ENCODE results near the gene SPIRE1. TPM values are rescaled to one million over a fixed set of nuclear protein-coding genes. Genes with fewer than 3 reads are reported as not detected.
"Not testable (repeated sequence)": the region's sequence is repeated elsewhere in the genome, so short reads cannot be mapped to it uniquely, and the experiment has no call there.

The SPIRE1 gene
- total RNA-seq, 1 donor from 2014 or later: 13.7 TPM

- DNase-seq (ENCODE audit: low read depth in 2 of 2): no peak
Measured at GRCh38 chr18:12417687-12418086, 240.2 kb downstream of the SPIRE1 start.

GRCh38 chr18:12416098-12416729, 241.7 kb downstream of the SPIRE1 start:
- DNase-seq (ENCODE audit: low read depth in 2 of 2): no peak

DNA sequence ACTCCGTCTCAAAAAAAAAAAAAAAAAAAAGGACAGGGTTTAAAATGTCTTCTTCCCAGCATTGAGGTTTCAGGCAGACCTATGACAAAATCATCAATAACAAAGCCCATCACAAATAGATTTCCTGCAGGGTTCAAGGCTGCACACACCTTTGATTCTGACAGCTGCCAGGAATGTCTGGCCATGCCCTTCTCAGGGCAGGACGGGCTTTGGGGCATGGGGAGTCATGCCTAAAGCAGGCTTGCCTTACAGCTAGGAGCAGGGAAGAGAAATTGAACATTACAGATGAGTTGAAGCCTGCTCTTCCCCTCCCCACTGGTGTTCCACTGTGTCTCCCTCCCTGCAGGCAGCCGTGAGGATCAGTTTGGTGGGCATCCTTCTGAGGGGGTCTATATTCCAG, 246.5 kb downstream of the SPIRE1 start:
- DNase-seq (ENCODE audit: low read depth in 2 of 2): no peak

GRCh38 chr18:12410747-12411146, 247.2 kb downstream of the SPIRE1 start:
- not testable (repeated sequence) for DNase-seq (ENCODE audit: low read depth in 2 of 2)

- DNase-seq (ENCODE audit: low read depth in 2 of 2): no peak
Measured at GRCh38 chr18:12410081-12410481, 247.8 kb downstream of the SPIRE1 start.

DNA sequence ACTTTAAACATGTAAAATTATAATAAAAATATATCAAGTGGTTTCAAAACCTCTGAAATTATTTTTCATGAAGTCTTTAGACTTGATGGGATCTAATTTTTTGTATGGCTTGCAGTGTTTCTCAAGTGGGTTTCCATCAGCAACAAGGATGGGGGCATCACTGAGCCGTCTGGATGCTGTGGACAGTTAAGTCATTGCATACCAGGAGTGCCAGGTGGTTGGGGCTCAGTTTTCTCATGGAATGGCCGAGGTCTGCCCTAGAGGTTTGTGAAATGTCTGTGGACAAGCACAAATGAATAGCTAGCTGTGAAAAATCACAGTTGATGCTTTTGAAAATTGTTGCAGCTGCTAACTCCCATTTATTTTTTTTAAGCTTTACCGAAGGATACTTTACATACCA, 248.4 kb downstream of the SPIRE1 start:
- DNase-seq (ENCODE audit: low read depth in 2 of 2): no peak

GRCh38 chr18:12408247-12408869, 249.5 kb downstream of the SPIRE1 start:
- peak; percentile 16 to 26 for DNase-seq (ENCODE audit: low read depth in 2 of 2)

DNA sequence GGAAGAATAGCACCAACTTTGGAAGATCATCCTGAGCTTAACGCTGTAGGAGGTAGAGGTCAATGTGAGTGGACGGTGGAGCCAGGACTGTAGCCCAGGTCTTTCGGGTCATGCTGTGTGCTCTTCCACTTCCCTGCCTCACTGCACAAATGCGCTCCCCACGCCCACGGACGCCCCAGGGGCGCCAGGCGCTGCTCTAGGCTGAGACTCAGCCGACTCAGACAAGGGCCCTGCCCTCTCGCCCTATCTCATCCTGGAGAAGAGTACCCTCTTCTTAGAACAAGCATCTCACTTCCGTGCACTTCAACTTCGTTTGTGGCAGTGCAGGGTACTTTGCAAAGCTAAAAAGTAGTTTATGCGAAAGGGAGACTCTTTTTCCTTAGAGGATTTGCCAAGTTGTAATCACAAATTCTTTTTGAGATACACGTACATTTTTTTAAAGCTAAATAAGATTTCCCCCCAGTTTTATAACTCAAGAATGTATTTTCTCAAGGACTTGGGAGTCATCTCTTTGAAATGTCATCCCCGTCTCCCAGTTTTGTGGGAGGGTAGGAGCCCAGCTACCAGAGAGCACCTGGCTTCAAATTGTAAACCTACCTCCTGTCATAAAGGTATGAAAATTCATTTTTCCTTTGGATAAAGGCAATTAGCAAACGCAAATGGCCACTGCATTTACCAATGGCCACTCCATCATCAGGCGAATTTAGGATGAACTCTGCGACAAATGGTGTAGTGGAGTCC, 251.4 kb downstream of the SPIRE1 start:
- DNase-seq (ENCODE audit: low read depth in 2 of 2): no peak

- no peak for DNase-seq (ENCODE audit: low read depth in 2 of 2)
Measured at GRCh38 chr18:12405066-12405465, 252.8 kb downstream of the SPIRE1 start.

DNA sequence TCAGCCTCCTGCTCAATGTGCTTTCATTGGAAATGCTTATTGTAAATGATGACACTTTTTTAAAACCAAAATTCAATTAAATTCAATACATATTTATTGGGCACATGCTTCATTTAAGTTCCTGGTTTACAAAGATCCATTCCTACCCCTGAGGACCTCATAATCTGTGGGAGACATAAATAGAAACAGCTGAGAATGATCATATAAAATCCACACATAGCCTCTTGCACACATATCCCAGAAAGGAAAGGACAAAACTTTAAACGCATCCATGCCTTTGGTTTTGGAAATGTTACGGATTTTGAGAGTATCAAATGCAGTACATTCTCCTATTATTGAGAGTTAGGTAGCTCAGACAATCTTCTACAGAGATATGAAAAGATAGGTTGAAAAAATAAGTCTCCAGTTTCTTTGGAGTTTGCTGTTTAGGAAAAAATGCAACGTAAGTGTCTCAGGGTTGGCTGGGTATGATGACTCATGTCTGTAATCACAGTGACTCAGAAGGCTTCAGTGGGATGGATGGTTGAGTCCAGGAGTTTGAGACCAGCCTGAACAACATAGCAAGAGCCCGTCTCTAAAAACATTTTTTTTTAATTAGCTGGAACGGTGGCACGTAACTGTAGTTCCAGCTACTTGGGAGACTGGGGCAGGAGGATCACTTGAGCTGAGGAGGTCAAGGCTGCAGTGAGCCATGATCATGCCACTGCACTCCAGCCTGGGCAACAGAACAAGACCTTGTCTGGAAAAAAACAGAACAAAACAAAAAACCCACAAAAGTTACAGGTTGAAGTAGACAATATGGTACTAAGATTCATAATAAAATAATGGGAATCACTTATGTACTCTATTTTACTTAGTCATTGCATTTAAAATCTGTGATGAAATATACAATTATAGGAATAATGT, 254.1 kb downstream of the SPIRE1 start:
- DNase-seq (ENCODE audit: low read depth in 2 of 2): peak in 1 of 2 donors; percentile 81

- DNase-seq (ENCODE audit: low read depth in 2 of 2): no peak
Measured at GRCh38 chr18:12401881-12402280, 256.0 kb downstream of the SPIRE1 start.

- DNase-seq (ENCODE audit: low read depth in 2 of 2): no peak
Measured at GRCh38 chr18:12399231-12399630, 258.7 kb downstream of the SPIRE1 start.

DNA sequence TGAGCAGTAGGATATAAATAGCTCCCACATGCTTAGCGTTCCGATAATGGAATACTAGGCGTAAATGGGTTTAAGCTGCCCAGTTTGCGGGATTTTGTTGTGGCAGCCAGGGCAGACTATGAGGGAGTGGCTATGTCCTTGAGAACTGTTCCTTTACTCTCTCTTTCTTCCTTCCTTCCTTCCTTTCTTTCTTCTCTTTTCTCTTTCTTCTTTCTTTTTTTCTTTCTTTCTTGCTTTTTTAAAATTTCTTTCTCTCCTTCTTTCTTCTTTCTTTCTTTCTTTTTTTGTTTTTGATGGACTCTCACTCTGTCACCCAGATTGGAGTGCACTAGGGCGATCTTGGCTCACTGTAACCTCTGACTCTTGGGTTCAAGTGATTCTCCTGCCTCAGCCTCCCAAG, 259.3 kb downstream of the SPIRE1 start:
- DNase-seq (ENCODE audit: low read depth in 2 of 2): no peak

GRCh38 chr18:12397793-12398192, 260.1 kb downstream of the SPIRE1 start:
- no peak for DNase-seq (ENCODE audit: low read depth in 2 of 2)

DNA sequence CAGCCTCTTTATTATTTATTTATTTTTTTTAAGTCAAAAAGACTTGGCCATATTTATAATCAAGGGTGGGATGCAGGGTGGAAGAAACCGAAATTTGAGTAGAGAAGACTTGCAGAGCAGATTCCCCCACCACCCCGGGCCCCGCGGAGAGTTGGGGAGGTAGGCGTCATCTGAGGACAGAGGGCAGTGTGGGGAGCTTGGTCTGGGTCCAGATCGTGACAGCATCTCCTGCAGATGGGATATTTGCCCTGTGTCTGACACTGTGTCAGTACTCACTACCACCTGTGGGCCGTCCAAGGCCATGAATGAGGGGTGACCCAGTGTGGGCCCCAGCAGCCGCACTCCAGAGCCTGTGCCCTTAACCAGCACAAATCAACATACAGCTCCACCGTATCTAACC, 260.7 kb downstream of the SPIRE1 start:
- DNase-seq (ENCODE audit: low read depth in 2 of 2): no peak

Other genes with a start within 250 kb of the SPIRE1 start
- 9.8 and 12.3 TPM in 2 replicates for gene CEP76, start 44.6 kb upstream of the SPIRE1 start, total RNA-seq
- 52.6 and 68.4 TPM in 2 replicates for gene PSMG2, start 44.9 kb upstream of the SPIRE1 start, total RNA-seq
- 12.7 and 14.4 TPM in 2 replicates for gene PTPN2, start 226.1 kb upstream of the SPIRE1 start, total RNA-seq